MM.1S (cell line): ENCODE measurements around the gene CFAP65.

Experiments used
- EZH2 ChIP-seq: fragments of 300-600 bp; sonication (generic); optimal IDR thresholded peaks from 2 replicates; pipeline ENCODE3; 2017; ENCODE audit warnings: low read depth, mild to moderate bottlenecking, antibody characterized with exemption, low read length, mixed read lengths
- EZH2phosphoT487 ChIP-seq: fragments of 300-600 bp; sonication (generic); IDR thresholded peaks from 2 replicates; pipeline ENCODE4 v1.6.1; 2018; ENCODE audit warnings: antibody characterized with exemption, low read length
- TF ChIP-seq, protein P1 (sequence below): fragments of 300-600 bp; sonication (generic); IDR thresholded peaks from 2 replicates; pipeline ENCODE4 v1.5.1; 2016; ENCODE audit warnings: antibody characterized with exemption, low read length, mixed read lengths

DNA sequence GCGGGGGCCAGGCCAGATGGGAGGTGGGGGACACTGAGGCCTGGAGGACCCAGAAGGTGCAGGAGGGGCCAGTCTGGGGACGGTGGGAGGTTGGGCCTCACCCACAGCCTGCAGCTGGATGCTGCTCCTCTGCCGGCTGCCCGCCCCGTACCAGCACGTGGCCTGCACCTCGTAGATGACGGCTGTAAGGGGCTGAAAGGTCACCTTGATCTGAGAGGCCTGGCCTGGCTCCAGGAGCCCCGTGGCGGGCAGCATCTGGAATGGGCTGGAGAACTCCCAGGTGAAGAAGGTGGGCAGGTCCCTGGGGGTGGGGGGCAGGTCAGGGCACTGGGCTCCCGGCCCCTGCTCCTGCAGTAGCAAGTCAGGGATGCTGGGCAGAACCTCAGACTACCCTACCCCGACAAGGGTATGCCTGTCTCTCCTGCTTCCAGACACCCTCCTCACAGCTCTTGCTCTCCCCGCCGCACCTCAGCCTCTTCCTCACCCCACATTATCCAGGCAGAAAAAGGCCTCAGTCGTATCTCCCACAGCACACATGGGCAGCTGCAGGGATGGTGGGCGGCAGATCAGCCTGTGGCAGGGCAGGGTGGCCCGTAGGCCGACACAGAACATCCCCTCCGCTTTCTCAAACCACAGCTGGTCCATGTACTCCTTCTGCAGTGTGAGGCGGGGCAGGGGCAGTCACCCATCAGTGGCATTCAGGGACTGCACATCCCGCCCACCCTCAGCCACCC is 10.1 kb downstream of the CFAP65 start:
- TF ChIP-seq EZH2: no peak
- TF ChIP-seq, protein P1, sequence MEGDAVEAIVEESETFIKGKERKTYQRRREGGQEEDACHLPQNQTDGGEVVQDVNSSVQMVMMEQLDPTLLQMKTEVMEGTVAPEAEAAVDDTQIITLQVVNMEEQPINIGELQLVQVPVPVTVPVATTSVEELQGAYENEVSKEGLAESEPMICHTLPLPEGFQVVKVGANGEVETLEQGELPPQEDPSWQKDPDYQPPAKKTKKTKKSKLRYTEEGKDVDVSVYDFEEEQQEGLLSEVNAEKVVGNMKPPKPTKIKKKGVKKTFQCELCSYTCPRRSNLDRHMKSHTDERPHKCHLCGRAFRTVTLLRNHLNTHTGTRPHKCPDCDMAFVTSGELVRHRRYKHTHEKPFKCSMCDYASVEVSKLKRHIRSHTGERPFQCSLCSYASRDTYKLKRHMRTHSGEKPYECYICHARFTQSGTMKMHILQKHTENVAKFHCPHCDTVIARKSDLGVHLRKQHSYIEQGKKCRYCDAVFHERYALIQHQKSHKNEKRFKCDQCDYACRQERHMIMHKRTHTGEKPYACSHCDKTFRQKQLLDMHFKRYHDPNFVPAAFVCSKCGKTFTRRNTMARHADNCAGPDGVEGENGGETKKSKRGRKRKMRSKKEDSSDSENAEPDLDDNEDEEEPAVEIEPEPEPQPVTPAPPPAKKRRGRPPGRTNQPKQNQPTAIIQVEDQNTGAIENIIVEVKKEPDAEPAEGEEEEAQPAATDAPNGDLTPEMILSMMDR: no peak
- TF ChIP-seq EZH2phosphoT487: no peak
